ENCODE results near the gene IFIT3. TPM values are rescaled to one million over a fixed set of nuclear protein-coding genes. Genes with fewer than 3 reads are reported as not detected.
A peak's percentile ranks its signal among the peaks of the same experiment; 100 is the strongest.

The IFIT3 gene
- total and polyA plus RNA-seq, 8 donors = 2.3 to 11.6 (median 3.9) TPM

GRCh38 chr10:89294721-89295239 lies 33.0 kb upstream of the IFIT3 start:
- no peaks in the 10 kb centered on the region for H3K9me3 ChIP-seq
- TF ChIP-seq CTCF (IDR thresholded peaks at IDR 0.05) = no peak
- H3K36me3 ChIP-seq = no peaks in the 10 kb centered on the region
- no peaks in the 10 kb centered on the region for H3K4me1 ChIP-seq
- ATAC-seq (no peak), FAIRE-seq (no peak), DNase-seq (no peak)
- 71 to 78% methylated on average over 3 of the region's 3 CpGs for WGBS, 2 donors
- no peak overlapping the region for H3K4me3 ChIP-seq
- no peaks in the 10 kb centered on the region for H3K27me3 ChIP-seq
- intact Hi-C loops (cut with DNase I) = no loop called here
- no peak overlapping the region for H3K27ac ChIP-seq

GRCh38 chr10:89295597-89295996 lies 32.2 kb upstream of the IFIT3 start:
- H3K36me3 ChIP-seq = no peaks in the 10 kb centered on the region
- 69 to 74% methylated on average over 1 of the region's 1 CpG for WGBS, 2 donors
- H3K9me3 ChIP-seq = no peaks in the 10 kb centered on the region
- H3K4me1 ChIP-seq = no peaks in the 10 kb centered on the region
- DNase-seq = no peak
- peak in 2 of 4 donors; percentile 60 to 66 for ATAC-seq
- H3K27ac ChIP-seq = peak overlapping the region in 1 of 4 donors; percentile 50
- intact Hi-C loops (cut with DNase I) = no loop called here
- H3K4me3 ChIP-seq = no peak overlapping the region
- H3K27me3 ChIP-seq = no peaks in the 10 kb centered on the region
- TF ChIP-seq CTCF (IDR thresholded peaks at IDR 0.05) = no peak
- FAIRE-seq = no peak

GRCh38 chr10:89296220-89296648 lies 31.6 kb upstream of the IFIT3 start:
- no peak for FAIRE-seq
- peak in 2 of 4 donors; percentile 54 to 63 for ATAC-seq

GRCh38 chr10:89297356-89297755 lies 30.4 kb upstream of the IFIT3 start:
- Histone ChIP-seq H3K4me1 (peaks cover 0 to 7% (median 7%) of the 10 kb centered on the region in 3 donors), H3K36me3 (no peaks in the 10 kb centered on the region), H3K27me3 (no peaks in the 10 kb centered on the region), H3K4me3 (no peak overlapping the region), H3K9me3 (no peaks in the 10 kb centered on the region), H3K27ac (no peak overlapping the region)
- ATAC-seq (no peak), FAIRE-seq (no peak), DNase-seq (no peak)
- TF ChIP-seq CTCF (IDR thresholded peaks at IDR 0.05) = no peak
- 92 to 96% methylated on average over 4 of the region's 4 CpGs for WGBS, 2 donors
- intact Hi-C loops (cut with DNase I) = no loop called here

More at GRCh38 chr10:89296220-89296648, 31.6 kb upstream of the IFIT3 start:
- Histone ChIP-seq H3K27me3 (no peaks in the 10 kb centered on the region), H3K4me3 (no peak overlapping the region), H3K27ac (peak overlapping the region in 1 of 4 donors; percentile 50), H3K4me1 (peaks cover 0 to 4% (median 4%) of the 10 kb centered on the region in 3 donors), H3K36me3 (no peaks in the 10 kb centered on the region), H3K9me3 (no peaks in the 10 kb centered on the region)
- no peak for TF ChIP-seq CTCF (IDR thresholded peaks at IDR 0.05)
- 86 to 91% methylated on average over 5 of the region's 5 CpGs for whole genome bisulfite sequencing, 2 donors
- intact Hi-C loops (cut with DNase I) = no loop called here
- DNase-seq = no peak

- DNase-seq (no peak), FAIRE-seq (no peak), ATAC-seq (no peak)
- Histone ChIP-seq H3K27ac (no peak overlapping the region), H3K36me3 (no peaks in the 10 kb centered on the region), H3K4me1 (peaks cover 0 to 11% (median 7%) of the 10 kb centered on the region in 3 donors), H3K27me3 (no peaks in the 10 kb centered on the region), H3K9me3 (no peaks in the 10 kb centered on the region), H3K4me3 (no peak overlapping the region)
- 93 to 96% methylated on average over 5 of the region's 5 CpGs for WGBS, 2 donors
- intact Hi-C loops (cut with DNase I) = no loop called here
- no peak for TF ChIP-seq CTCF (IDR thresholded peaks at IDR 0.05)
Measured at GRCh38 chr10:89297791-89298190, 30.0 kb upstream of the IFIT3 start.
